ENCODE measurements around the gene NRXN3.

NRXN3 gene

DNA sequence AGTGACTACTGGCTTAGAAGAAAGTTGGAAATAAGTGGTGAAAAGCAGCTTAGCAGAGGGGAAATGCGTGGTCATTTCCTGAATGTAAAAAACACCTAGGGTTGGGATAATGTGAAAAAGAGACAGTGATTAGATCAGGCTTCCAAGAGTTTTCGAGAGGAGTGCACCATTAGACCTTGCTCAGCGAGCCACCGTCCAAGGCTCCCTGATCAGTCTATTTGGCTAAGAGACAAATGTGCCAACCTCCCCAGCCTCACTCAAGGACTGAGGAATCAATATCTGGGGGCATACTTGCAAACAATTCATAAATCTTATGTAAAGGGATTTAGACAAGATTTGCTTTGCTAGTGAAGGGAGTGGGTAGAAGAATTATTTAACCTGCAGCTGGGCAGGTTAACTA lies 594.5 kb downstream of the NRXN3 start:
- in situ Hi-C loops (cut with MboI; ENCODE audit: low sequenced_read_pairs), result no loop called here

DNA sequence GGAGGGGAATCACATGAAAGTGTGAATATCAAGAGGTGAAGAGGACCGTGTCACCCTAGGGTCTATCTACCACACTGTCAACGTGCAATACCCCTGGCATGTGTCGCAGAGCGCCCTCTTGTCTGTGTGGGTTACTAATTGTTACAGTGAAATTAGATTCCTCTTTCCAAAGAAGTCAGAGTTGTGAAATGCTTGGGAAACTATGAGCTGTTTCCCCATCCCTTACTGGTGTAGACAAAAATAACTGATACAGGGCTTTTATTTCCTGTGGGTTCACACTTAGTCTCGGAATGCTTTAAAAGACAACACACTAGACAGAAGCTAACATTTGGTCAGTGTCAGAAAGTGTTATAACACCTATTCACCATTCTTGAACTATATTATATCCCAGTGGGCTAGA lies 597.3 kb downstream of the NRXN3 start:
- in situ Hi-C loops (cut with MboI; ENCODE audit: low sequenced_read_pairs), result no loop called here

DNA sequence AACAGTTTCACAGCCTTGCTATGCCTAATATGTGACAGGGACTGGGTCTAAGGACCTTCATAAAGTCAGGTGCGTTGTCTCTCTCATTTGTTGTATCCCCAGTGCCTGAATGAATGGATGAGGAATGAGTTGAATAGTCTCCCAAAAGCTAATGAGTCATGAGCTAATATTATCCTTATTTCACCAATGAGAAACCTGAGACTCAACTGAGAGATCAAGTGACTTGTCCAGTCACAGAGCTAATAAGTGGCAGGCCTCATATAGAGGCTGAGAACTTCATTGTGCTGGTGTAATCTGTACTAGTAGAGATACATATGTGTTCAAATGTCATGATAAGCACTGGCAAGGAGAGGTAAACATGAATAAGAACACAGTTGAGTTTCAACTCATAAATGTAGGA lies 612.4 kb downstream of the NRXN3 start:
- in situ Hi-C loops (cut with MboI; ENCODE audit: low sequenced_read_pairs), result no loop called here

DNA sequence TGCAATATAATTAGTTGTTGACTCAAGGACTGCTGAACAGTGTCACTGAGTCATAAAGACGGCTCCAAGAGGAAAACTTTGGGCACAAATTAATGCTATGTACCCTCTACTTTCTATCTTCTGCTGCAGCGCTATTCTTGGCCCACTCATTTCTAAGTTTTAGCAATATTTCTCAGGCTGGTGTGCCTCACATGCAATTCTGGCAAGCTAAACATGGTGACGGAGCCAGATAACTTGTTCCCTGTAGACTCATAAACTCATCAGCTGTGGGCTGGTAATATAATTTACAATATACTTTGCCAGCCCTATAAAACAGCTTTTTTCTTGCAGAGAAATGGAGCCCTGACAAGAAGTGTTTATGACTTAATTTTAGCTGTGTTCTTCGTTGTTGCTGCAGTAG lies 615.1 kb downstream of the NRXN3 start:
- in situ Hi-C loops (cut with MboI; ENCODE audit: low sequenced_read_pairs), result no loop called here

DNA sequence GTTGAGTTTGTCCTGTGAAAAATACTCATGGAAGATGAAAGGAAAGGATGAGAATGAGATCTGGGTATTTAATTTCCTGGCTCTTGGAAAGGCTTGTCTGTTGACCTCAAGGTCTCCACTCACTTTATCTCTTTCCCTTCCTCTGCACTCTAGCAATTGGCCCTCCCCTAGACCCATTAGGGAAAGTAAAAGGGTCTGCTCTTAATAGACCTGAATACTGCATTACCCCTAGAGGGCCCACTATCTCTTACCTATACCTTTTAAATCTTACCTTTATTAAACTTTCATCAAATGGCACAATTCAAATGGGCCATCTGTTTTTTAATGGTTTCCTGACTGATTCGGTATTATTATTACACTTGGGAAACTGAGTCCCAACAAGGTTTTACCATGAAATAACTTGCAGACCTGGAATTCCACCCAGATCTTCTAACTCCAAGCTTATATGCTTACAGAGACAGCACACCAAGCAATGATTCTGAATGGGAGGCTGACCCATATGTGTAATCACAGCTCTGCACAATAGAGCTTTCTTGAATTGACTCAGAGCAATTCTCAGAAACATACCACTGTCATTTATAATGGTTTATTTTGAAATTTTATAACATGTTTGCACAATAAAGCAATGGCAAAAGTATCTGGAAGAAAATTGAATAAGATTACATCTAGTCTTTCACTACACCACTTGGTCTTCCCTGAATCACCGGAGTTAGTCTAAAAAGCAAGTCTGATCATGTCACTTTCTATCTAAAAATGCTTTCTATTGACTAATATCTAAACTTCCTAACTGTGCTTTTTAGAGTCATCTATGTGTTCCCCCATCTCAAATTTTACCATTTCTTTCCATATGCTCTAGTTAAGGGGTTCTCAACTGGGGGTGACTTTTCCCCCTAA lies 618.5 kb downstream of the NRXN3 start:
- in situ Hi-C loops (cut with MboI; ENCODE audit: low sequenced_read_pairs), result no loop called here

DNA sequence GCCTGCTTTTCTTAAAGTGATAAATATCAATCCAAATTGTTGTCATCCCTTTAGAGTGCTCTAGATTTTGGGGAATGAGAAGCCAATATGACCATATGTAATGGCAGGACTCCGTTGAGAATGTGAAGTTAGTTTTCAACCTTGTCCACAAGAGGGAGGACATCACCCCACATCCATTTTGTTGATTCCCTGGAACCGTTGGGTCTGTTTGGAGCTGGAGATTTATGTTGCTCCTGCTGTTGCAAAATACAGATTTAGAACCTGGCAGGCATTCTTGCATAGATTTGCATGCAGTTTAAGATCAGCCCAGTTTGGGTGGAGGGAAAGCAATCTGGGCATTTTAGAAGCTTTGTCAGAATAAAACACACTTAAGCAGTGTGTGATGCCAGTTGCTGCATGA lies 620.1 kb downstream of the NRXN3 start:
- in situ Hi-C loops (cut with MboI; ENCODE audit: low sequenced_read_pairs), result no loop called here

DNA sequence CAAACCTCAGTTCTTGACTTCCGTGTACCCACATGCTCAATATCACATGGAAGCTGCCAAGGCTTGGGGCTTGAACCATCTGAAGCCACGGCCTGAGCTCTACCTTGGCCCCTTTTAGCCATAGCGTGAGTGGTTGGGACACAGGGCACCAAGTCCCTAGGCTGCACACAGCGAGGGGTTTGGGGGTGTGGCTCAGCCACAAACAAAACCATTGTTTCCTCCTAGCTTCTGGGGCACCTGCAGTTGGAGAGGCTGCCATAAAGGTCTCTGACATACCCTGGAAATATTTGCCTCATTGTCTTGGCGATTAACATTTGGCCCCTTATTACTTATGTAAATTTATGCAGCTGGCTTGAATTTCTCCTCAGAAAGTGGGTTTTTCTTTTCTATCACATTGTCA lies 628.6 kb downstream of the NRXN3 start:
- in situ Hi-C loops (cut with MboI; ENCODE audit: low sequenced_read_pairs), result no loop called here

DNA sequence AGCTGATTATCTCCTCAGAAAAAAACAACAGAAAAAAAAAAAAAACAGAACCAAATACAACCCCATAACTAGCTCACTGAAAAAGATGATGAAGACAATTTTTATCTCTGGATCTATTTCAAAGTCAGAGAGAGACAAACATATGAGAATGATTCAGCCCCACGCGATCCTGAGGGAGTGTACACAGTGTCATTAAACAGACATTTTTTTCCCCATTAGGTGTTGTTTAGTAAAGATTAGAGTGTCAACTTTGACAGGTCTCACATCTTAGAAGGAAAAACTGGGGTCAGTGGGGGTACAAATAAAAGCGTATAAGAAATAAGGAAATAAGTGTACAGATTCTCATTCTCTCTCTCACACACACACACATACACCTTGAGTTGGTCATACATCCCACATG lies 635.4 kb downstream of the NRXN3 start:
- in situ Hi-C loops (cut with MboI; ENCODE audit: low sequenced_read_pairs), result no loop called here

DNA sequence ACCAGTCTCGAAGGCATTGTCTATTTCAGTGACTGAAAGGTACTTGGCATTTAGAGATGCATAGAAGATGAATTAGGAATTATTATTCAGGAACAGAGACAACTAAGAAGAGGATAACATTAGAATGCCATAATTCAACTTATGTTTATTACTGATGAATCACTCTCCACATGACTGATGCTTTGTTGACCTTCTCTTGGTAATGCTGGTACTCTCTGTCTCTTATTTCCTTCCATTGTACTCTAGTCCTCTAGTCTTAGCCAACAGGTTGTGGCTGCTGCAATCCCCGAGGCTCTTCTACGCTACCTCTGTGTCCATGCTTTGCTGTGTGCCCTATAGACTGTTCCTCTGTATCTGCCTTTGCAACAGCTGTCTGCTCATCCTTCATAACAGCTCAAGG lies 652.9 kb downstream of the NRXN3 start:
- in situ Hi-C loops (cut with MboI; ENCODE audit: low sequenced_read_pairs), result no loop called here

DNA sequence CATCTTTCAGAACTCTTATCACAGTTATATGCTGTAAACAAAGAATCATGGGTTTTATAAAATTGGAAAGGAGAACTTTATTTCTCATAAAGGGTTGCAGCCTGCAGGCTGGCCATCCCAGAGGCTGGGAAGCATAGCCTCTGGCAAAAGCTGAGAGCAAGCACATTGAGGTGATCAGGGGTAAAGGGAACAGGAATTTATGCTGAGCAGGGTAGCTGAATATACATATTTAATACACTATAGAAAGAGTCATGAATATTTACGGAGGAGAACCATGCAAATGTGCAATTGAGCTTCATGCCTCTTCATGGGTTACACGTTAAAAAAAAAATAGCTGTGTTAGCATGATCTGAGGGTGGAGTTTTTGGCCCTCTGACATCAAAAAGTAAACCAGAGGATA lies 653.3 kb downstream of the NRXN3 start:
- in situ Hi-C loops (cut with MboI; ENCODE audit: low sequenced_read_pairs), result no loop called here

DNA sequence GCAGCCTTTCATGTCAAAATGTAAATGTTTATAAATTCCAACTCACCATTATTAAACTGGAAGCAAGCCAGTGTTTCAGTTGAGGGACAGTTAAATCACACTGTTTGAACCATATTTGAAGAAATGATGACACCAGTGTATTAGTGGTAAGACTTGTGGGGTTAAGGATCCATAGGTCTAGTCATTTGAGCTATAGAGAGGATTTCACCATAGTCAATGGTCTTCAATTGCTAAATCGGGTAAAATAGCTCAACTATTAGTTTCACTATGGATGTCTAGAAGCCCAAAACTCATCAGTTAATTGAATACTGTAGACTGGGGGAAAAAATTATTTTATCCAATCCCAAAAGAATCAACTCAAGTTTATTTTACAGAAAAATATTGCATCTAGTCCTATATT lies 659.1 kb downstream of the NRXN3 start:
- in situ Hi-C loops (cut with MboI; ENCODE audit: low sequenced_read_pairs), result no loop called here

DNA sequence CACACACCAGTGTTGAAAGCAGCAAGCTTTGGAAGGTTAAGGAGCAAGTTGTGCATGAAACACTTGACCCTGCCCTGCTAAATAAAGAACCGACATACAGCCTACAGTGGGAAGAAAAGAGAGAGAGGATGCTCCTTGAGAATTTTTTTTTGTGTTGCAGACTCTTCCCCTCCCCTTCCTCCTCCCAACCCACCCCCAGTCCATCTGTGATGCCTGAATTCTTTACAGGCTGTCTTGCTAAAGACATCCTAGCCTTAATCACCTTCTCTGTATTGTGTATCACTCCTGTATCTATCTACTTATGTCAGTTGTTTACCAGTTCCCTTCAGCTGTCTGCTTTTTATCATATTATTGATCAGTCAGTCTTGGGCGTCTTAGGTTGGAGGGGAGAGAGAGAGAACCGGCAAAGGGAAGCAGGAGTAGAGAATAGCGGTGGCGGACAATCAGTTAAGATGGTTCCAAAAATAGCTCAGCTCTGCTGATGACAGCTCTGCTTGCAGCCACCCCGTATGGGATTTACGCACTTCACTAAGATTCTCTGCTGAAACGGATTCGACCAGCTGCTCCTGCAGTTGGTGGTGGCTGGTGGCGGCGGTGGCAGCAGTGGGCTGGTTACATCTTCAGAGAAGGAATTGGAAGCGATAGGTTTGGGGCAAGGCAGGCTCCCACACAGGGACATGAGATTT lies 664.7 kb downstream of the NRXN3 start:
- in situ Hi-C loops (cut with MboI; ENCODE audit: low sequenced_read_pairs), result no loop called here

DNA sequence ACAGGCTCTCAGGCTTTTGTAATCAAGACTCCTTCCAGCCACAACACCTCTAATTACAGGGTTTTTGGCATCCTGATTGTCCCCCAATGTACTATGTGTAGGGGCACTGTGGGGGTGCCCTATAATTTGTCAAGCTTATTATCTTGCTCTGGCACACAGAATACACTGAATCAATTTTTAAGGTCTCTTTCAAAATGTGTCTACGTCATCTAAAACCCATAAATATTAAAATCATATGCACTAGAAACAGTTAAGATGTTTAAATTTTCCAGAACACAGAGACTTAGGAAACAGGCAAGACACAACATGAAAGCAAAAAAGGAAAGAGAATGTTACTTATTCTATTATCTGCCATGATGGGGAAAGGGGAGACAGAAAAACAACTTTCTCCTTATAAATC lies 665.7 kb downstream of the NRXN3 start:
- in situ Hi-C loops (cut with MboI; ENCODE audit: low sequenced_read_pairs), result no loop called here

DNA sequence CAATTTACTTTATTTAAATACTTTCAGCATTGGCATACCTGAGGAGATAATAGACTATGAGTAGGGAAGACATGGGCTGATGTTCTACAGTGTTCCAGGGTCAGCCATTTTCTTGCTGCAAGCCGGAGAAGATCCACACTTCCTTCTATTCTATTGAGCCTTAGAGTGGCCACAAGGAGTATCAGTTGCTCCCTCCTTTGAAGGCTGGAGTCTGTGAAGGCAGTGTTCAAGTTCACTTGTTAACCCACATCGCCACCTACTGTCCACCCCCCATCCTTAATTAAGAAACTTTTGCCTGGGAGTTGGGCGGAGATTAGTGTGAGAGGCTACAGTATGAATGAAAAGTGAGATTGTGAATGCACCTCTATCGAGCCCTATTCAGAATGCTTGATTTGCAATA lies 666.6 kb downstream of the NRXN3 start:
- in situ Hi-C loops (cut with MboI; ENCODE audit: low sequenced_read_pairs), result no loop called here

DNA sequence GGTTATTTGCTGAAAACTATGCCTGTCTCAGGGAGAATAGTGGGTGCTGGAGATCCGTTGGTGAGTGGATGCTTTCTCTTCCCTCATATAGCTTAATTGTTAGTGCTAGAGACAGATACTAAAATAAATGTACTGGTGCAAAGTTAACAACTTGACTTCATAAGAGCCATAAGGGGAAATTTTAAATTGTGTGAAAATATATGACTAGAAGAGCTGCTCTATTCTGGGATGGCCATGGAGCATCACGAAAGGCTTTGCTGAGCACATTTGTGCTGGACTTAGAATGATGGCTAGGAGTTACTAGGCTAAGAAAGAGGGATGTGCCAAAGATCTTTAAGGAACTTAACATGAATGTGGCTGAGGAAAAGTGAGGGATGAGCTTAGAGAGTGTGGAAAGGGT lies 668.8 kb downstream of the NRXN3 start:
- in situ Hi-C loops (cut with MboI; ENCODE audit: low sequenced_read_pairs), result no loop called here

DNA sequence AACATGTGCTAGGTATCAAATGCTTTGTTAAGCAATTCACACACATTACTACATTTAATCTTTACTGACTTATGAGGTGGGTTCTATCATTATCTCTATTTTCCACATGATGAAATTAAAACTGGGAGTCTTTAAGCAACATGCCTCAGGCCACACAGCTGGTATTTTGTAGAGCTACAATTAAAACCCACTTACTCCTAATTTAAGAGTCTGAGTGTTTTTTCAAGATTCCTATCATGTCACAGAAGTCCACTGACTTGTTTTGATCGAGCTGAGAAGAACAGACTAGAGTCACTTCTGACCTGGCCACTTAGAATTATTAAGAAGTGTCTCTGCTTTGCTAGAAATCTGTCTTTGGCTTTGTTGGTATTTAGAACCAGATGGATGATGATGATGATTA lies 670.7 kb downstream of the NRXN3 start:
- in situ Hi-C loops (cut with MboI; ENCODE audit: low sequenced_read_pairs), result no loop called here

DNA sequence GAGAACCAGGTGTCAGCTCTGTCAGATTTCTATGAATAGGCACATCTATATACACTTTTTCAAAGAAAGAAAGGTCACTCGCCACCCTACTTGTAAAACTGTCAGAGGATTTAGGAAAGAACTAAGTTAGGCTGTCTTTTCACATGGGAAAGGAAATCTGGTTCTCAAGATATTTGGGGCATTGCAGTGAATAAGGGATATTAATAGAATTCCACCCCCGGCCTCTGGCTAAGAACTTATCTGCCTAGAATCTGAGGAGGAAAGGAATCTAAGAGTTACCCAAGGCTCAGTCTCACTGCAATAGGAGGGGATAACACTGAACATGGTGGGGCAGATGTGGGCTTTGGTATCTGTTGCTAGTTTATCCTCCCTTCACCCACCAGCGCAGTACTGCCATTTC lies 677.6 kb downstream of the NRXN3 start:
- in situ Hi-C loops (cut with MboI; ENCODE audit: low sequenced_read_pairs), result no loop called here

DNA sequence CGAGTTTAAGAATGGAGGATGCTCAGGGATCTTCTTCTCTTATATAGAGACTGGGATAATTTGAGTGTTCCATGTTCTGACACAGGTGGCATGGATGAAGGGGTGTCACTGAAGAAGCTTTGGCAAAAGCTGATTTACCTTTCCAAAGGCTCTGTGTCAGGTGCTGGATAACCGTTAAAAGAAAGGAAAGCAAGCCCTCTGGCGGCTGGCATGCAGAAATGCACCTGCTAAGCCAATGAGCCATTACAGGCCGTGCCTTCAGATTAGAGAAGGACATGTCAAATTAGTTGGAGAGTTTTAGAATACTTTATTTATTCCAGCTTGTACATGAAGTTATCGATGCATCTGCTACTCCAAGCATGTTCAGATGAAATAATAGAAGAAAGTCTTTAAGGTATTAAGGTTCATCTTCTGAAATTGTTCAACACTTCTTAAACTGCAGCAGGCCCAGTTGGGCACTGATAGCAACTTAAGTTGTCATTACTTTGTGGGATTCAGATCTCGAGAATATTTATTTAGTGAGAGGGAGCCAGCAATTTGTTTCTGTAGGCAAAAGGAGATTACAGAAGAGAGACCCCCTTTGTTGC lies 678.2 kb downstream of the NRXN3 start:
- in situ Hi-C loops (cut with MboI; ENCODE audit: low sequenced_read_pairs), result no loop called here

DNA sequence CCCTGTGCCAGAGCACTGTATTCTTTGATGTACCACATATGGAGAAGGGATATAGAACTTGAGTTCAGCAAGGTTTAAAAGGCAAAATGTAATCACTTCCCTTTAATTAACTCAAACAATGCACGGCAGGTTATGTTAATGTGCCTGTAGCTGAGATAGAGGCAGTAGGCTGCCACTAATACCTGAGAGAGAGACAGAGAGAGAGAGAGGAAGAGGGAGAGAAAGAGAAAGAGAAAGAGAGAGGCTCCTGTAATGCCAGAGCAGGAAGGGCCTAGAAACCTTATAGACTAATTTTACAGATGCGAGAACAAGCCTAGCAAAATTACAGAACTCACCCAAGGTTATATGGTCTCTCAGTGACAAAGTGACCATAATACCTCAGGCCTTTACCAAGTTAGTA lies 679.8 kb downstream of the NRXN3 start:
- in situ Hi-C loops (cut with MboI; ENCODE audit: low sequenced_read_pairs), result no loop called here

DNA sequence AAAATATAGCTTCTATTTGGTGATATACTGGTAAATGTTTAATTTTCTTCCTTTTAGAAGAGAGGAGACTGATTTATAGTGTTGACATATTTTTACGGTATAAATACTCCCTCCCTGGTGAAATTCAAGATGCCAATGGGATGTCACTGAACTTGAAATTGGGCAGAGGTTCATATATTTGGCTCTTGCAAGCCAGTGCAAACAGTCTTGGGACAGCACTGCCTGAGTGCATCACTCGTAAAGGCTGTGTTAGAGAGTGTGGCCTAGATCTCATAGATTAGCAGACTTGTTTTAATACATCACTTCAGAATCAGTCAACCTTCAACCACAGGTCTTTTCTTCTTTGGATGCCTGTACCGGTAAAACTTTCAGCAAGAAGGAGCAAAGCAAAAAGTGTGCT lies 681.0 kb downstream of the NRXN3 start:
- in situ Hi-C loops (cut with MboI; ENCODE audit: low sequenced_read_pairs), result no loop called here

DNA sequence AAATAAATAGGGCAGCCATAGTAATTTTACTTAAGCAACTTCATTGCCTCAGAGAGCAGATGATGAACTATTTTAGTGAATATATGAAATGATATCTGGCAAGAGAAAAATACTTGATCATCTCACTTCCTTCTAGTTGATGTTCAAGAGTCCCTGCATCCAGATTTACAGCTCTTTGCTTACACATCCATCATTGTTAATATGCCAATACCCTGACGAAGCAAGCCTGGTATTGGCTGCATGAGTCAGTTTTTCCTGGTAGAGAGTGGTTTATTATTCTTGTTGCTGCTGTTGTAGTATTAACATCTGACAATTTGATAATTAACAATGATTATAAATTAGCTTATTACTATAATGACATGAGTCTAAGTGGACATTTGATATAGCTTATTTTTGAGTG lies 681.9 kb downstream of the NRXN3 start:
- in situ Hi-C loops (cut with MboI; ENCODE audit: low sequenced_read_pairs), result no loop called here

DNA sequence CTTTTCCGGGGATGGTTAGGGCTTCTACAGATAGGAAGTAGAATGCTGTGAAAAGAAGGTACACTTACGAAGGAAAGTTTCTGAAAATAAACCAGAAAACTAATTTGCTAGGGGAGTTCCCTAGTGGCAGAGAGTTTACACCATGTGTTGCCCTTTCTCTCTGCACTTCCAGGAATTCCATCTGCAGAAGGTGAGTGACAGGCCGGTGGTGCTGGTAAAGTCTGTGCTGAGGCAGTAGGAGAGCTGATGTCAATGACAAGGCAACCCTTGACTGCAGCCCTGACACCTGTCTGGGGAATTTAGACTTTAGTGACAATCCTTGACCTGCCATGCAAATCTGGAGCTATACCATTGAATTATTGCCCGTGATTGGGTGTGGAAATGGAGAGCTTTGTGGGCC lies 687.8 kb downstream of the NRXN3 start:
- in situ Hi-C loops (cut with MboI; ENCODE audit: low sequenced_read_pairs), result no loop called here

Measured in HL-60/S4 treated with retinoic acid at 250 ng/mL for 4 days and 3 days (cell line).